Adipose tissue (tissue), 3 donors: ENCODE measurements around the gene DCD. TPM values are rescaled to one million over a fixed set of nuclear protein-coding genes. Genes with fewer than 3 reads are reported as not detected.

ENCODE experiments used
- polyA plus RNA-seq, 3 donors: library from polyadenylated mRNA; stranded (reverse); fragments of 200-250 nt; gene quantifications; one replicate each; pipeline ENCODE4 v1.2.3, GENCODE V29; 2013
- donor health status: healthy with polysubstance abuse.
- donor health status: Bipolar disorder and iron deficiency.
- donor health status: healthy.

The DCD gene
- polyA plus RNA-seq, 3 donors, result not detected

Other genes starting within 250 kb of the DCD start
- 10 to 100 TPM; 17.6 to 79.0 (median 61.3) TPM for gene ITGA5, start 229.1 kb downstream of the DCD start, polyA plus RNA-seq
- 1 to 10 TPM in 1 of 3 donors, under 1 TPM in 2; 0.16 to 2.0 (median 0.46) TPM for gene GTSF1, start 174.8 kb downstream of the DCD start, polyA plus RNA-seq
- gene NCKAP1L, start 150.6 kb downstream of the DCD start, polyA plus RNA-seq, result 1 to 10 TPM; 1.4 to 8.4 (median 7.8) TPM
- 10 to 100 TPM in 2 of 3 donors, 1 to 10 TPM in 1; 4.2 to 51.2 (median 23.5) TPM for gene PDE1B, start 98.8 kb downstream of the DCD start, polyA plus RNA-seq
- 100 to 1,000 TPM in 2 of 3 donors, 10 to 100 TPM in 1; 26.1 to 309 (median 212) TPM for gene PPP1R1A, start 59.7 kb downstream of the DCD start, polyA plus RNA-seq
- not detected for gene LACRT, start 13.5 kb downstream of the DCD start, polyA plus RNA-seq
- not detected for gene MUCL1, start 206.2 kb upstream of the DCD start, polyA plus RNA-seq